H9 (cell line): ENCODE data around the gene NUAK2. TPM values are rescaled to one million over a fixed set of nuclear protein-coding genes. Genes with fewer than 3 reads are reported as not detected.
"Not testable (repeated sequence)": the region's sequence is repeated elsewhere in the genome, so short reads cannot be mapped to it uniquely, and the experiment has no call there.

ENCODE experiments used
- DNase-seq: peaks from one replicate; pipeline ENCODE4 v3.0.0-alpha.2; 2017
- H2AFZ ChIP-seq: one replicate; pipeline ENCODE4 v1.6.1; 2013; ENCODE audit warnings: mild to moderate bottlenecking, low read length, control low read depth, moderate library complexity
- H2AK5ac ChIP-seq: 2 replicates; pipeline ENCODE4 v1.6.1; 2013; ENCODE audit warnings: low read length, control low read depth, mixed read lengths; ENCODE audit not compliant: insufficient read length
- H2BK120ac ChIP-seq: one replicate; pipeline ENCODE4 v1.6.1; 2013; ENCODE audit warnings: low read depth, mild to moderate bottlenecking, low read length, control low read depth, inconsistent platforms; ENCODE audit not compliant: poor library complexity, severe bottlenecking
- H2BK12ac ChIP-seq: 2 replicates; pipeline ENCODE4 v1.6.1; 2013; ENCODE audit warnings: low read length, control low read depth, mixed read lengths, low read depth; ENCODE audit not compliant: insufficient read length
- H2BK15ac ChIP-seq: 2 replicates; pipeline ENCODE4 v1.6.1; 2013; ENCODE audit warnings: low read depth, low read length, control low read depth
- H2BK20ac ChIP-seq: one replicate; pipeline ENCODE4 v1.6.1; 2013; ENCODE audit warnings: low read depth, mild to moderate bottlenecking, low read length, control low read depth, inconsistent platforms; ENCODE audit not compliant: poor library complexity, severe bottlenecking
- H2BK5ac ChIP-seq: 2 replicates; pipeline ENCODE4 v1.6.1; 2013; ENCODE audit warnings: low read length, control low read depth, mixed read lengths; ENCODE audit not compliant: insufficient read length
- H3K14ac ChIP-seq: 2 replicates; pipeline ENCODE4 v1.6.1; 2013; ENCODE audit warnings: low read length, control low read depth; ENCODE audit not compliant: insufficient read depth
- H3K18ac ChIP-seq: 2 replicates; pipeline ENCODE4 v1.6.1; 2013; ENCODE audit warnings: low read depth, mild to moderate bottlenecking, mixed read lengths, low read length, control low read depth; ENCODE audit not compliant: insufficient read length
- H3K23ac ChIP-seq: 2 replicates; pipeline ENCODE4 v1.6.1; 2013; ENCODE audit warnings: low read length, control low read depth, mixed read lengths, low read depth; ENCODE audit not compliant: insufficient read length
- H3K23me2 ChIP-seq: 2 replicates; pipeline ENCODE4 v1.6.1; 2013; ENCODE audit warnings: low read depth, mild to moderate bottlenecking, mixed read lengths, low read length, control low read depth; ENCODE audit not compliant: insufficient read length, poor library complexity, severe bottlenecking
- H3K27ac ChIP-seq: 2 replicates; pipeline ENCODE4 v1.5.1; 2013; ENCODE audit warnings: low read length, control low read depth, mixed read lengths, low read depth; ENCODE audit not compliant: insufficient read length
- H3K27me3 ChIP-seq: 2 replicates; pipeline ENCODE4 v1.6.1; 2013; ENCODE audit warnings: low read length, control low read depth, inconsistent platforms; ENCODE audit not compliant: insufficient read depth
- H3K4ac ChIP-seq: 2 replicates; pipeline ENCODE4 v1.6.1; 2013; ENCODE audit warnings: low read depth, mild to moderate bottlenecking, control low read depth, inconsistent platforms, low read length, moderate library complexity
- H3K4me1 ChIP-seq: 2 replicates; pipeline ENCODE4 v1.6.1; 2013; ENCODE audit warnings: low read length, control low read depth, inconsistent platforms; ENCODE audit not compliant: insufficient read depth
- H3K4me2 ChIP-seq: 2 replicates; pipeline ENCODE4 v1.6.1; 2013; ENCODE audit warnings: low read length, control low read depth, mixed read lengths; ENCODE audit not compliant: insufficient read length, insufficient read depth
- H3K56ac ChIP-seq: 2 replicates; pipeline ENCODE4 v1.6.1; 2013; ENCODE audit warnings: low read depth, mild to moderate bottlenecking, mixed read lengths, low read length, control low read depth; ENCODE audit not compliant: insufficient read length
- H3K79me1 ChIP-seq: 2 replicates; pipeline ENCODE4 v1.6.1; 2013; ENCODE audit warnings: low read depth, mild to moderate bottlenecking, moderate library complexity, low read length, control low read depth, inconsistent platforms; ENCODE audit not compliant: insufficient read depth, poor library complexity, severe bottlenecking
- H3K79me2 ChIP-seq: 2 replicates; pipeline ENCODE4 v1.6.1; 2013; ENCODE audit warnings: low read length, control low read depth, inconsistent platforms; ENCODE audit not compliant: insufficient read depth
- H3K9ac ChIP-seq: 2 replicates; pipeline ENCODE4 v1.6.1; 2013; ENCODE audit warnings: low read length, control low read depth, mixed read lengths; ENCODE audit not compliant: insufficient read length; ENCODE audit errors: extremely low read depth
- H3K9me3 ChIP-seq: one replicate; pipeline ENCODE4 v1.6.1; 2013; ENCODE audit warnings: low read depth, low read length, inconsistent platforms; ENCODE audit not compliant: control insufficient read depth
- H3T11ph ChIP-seq: one replicate; pipeline ENCODE4 v1.6.1; 2013; ENCODE audit warnings: mild to moderate bottlenecking, low read length, control low read depth, inconsistent platforms
- H4K20me1 ChIP-seq: one replicate; pipeline ENCODE4 v1.6.1; 2013; ENCODE audit not compliant: control insufficient read depth, insufficient read length, insufficient read depth
- H4K5ac ChIP-seq: 2 replicates; pipeline ENCODE4 v1.6.1; 2013; ENCODE audit warnings: low read depth, mild to moderate bottlenecking, mixed read lengths, low read length, control low read depth; ENCODE audit not compliant: insufficient read length
- H4K8ac ChIP-seq: replicated peaks from 2 replicates; pipeline ENCODE4 v1.6.1; 2013; ENCODE audit warnings: low read length, control low read depth, mixed read lengths, low read depth; ENCODE audit not compliant: insufficient read length
- H4K91ac ChIP-seq: 2 replicates; pipeline ENCODE4 v1.6.1; 2013; ENCODE audit warnings: low read depth, mild to moderate bottlenecking, moderate library complexity, mixed read lengths, low read length, control low read depth; ENCODE audit not compliant: insufficient read length
- H3K27ac Mint-ChIP-seq, 3 experiments: 2 replicates in 2 of 3; 3 replicates in 1 of 3; pipeline ENCODE4 v1.8.0; 2020 to 2021; ENCODE audit warnings: mixed read lengths in 3 of 3, mild to moderate bottlenecking in 1 of 3, moderate library complexity in 1 of 3
- H3K27me3 Mint-ChIP-seq: 2 replicates; pipeline ENCODE4 v1.8.0; 2021; ENCODE audit warnings: low read depth, mild to moderate bottlenecking, moderate library complexity, mixed read lengths
- H3K36me3 Mint-ChIP-seq, 3 experiments: 2 replicates in 2 of 3; 3 replicates in 1 of 3; pipeline ENCODE4 v1.8.0; 2020 to 2021; ENCODE audit warnings: low read depth in 3 of 3, mixed read lengths in 3 of 3; ENCODE audit not compliant: insufficient read depth in 1 of 3
- H3K4me1 Mint-ChIP-seq, 2 experiments: 2 replicates each; pipeline ENCODE4 v1.8.0; 2020; ENCODE audit warnings: mixed read lengths in 2 of 2
- H3K4me3 Mint-ChIP-seq, 2 experiments: 2 replicates in 1 of 2; 3 replicates in 1 of 2; pipeline ENCODE4 v1.8.0; 2020 to 2021; ENCODE audit warnings: mild to moderate bottlenecking in 2 of 2, mixed read lengths in 2 of 2, moderate library complexity in 1 of 2
- H3K9me3 Mint-ChIP-seq, 2 experiments: 2 replicates in 1 of 2; 3 replicates in 1 of 2; pipeline ENCODE4 v1.8.0; 2020; ENCODE audit warnings: mild to moderate bottlenecking in 2 of 2, mixed read lengths in 2 of 2, moderate library complexity in 1 of 2
- WGBS: extraction: QIAGEN DNeasy Blood & Tissue Kit; methylation state at CpG from one replicate; pipeline ENCODE4 v1.1.7; 2013; ENCODE audit warnings: missing lambda C conversion rate, low lambda C conversion rate, mixed read lengths; ENCODE audit not compliant: insufficient read length; ENCODE audit errors: extremely low coverage; 5-methylcytosine and 5-hydroxymethylcytosine counted together
- total RNA-seq: library from RNA; stranded (reverse); gene quantifications from 2 replicates; pipeline ENCODE4 v1.2.1, GENCODE V29; 2021

NUAK2 gene
- total RNA-seq, 1 experiment from 2014 or later: 15.4 TPM

- not testable (repeated sequence) for H3K9ac ChIP-seq, H2BK120ac ChIP-seq, H3K14ac ChIP-seq, H3K9me3 ChIP-seq, H3K4me3 Mint-ChIP-seq, H3K4me2 ChIP-seq, H3K27ac ChIP-seq, H2BK12ac ChIP-seq, H3K9me3 Mint-ChIP-seq, H3K79me1 ChIP-seq, H3K36me3 Mint-ChIP-seq, H3K4ac ChIP-seq, H3K56ac ChIP-seq, H4K8ac ChIP-seq, H2BK20ac ChIP-seq, H3K23me2 ChIP-seq, H2BK15ac ChIP-seq, H3K27me3 ChIP-seq, H3K27me3 Mint-ChIP-seq, H3K23ac ChIP-seq, DNase-seq, H3T11ph ChIP-seq, H3K79me2 ChIP-seq, H2AK5ac ChIP-seq, H4K20me1 ChIP-seq, H2AFZ ChIP-seq, H4K5ac ChIP-seq, H2BK5ac ChIP-seq
- Mint-ChIP-seq H3K27ac (peak overlapping the region; percentile 68 to 98 (median 94); a peak in 4 of 7 replicates), H3K4me1 (peaks cover 75 to 84% of the 10 kb centered on the region in 2 experiments)
- peak overlapping the region; percentile 45 for H3K18ac ChIP-seq
- H3K4me1 ChIP-seq: peaks cover 23% of the 10 kb centered on the region
- H4K91ac ChIP-seq: peak overlapping the region; percentile 8
- no CpG with 5 or more reads among the region's 5 CpGs for WGBS
These were observed 23.9 kb downstream of the NUAK2 start for GRCh38 chr1:205297546-205298177.
